Trophoblast cell (in vitro differentiated cells and primary cell): ENCODE results near the gene TAS2R20.
A peak's percentile ranks its signal among the peaks of the same experiment; 100 is the strongest.
"Not testable (repeated sequence)": the region's sequence is repeated elsewhere in the genome, so short reads cannot be mapped to it uniquely, and the experiment has no call there.

Experiments used
- DNase-seq, 2 donors: peaks; one replicate each; pipeline ENCODE4 v3.0.0-alpha.2; 2016
- H2AFZ ChIP-seq: 2 replicates; pipeline ENCODE4 v1.6.1; 2013; ENCODE audit warnings: low read length, moderate library complexity, mild to moderate bottlenecking; ENCODE audit not compliant: insufficient read depth, poor library complexity
- H2AK5ac ChIP-seq: 2 replicates; pipeline ENCODE4 v1.6.1; 2013; ENCODE audit warnings: mild to moderate bottlenecking, low read length
- H2BK120ac ChIP-seq: 2 replicates; pipeline ENCODE4 v1.6.1; 2013; ENCODE audit warnings: low read length, mild to moderate bottlenecking, moderate library complexity; ENCODE audit not compliant: insufficient read depth, poor library complexity
- H2BK12ac ChIP-seq: 2 replicates; pipeline ENCODE4 v1.6.1; 2013; ENCODE audit warnings: mild to moderate bottlenecking, low read length, moderate library complexity
- H2BK5ac ChIP-seq: 2 replicates; pipeline ENCODE4 v1.6.1; 2013; ENCODE audit warnings: low read length, low read depth, moderate library complexity, mild to moderate bottlenecking; ENCODE audit not compliant: poor library complexity
- H3K14ac ChIP-seq: 2 replicates; pipeline ENCODE4 v1.6.1; 2013; ENCODE audit warnings: mild to moderate bottlenecking, low read length
- H3K18ac ChIP-seq: 2 replicates; pipeline ENCODE4 v1.6.1; 2013; ENCODE audit warnings: mild to moderate bottlenecking, low read length
- H3K23ac ChIP-seq: 2 replicates; pipeline ENCODE4 v1.6.1; 2013; ENCODE audit warnings: low read length
- H3K27ac ChIP-seq: 2 replicates; pipeline ENCODE4 v1.5.1; 2013; ENCODE audit warnings: low read depth, mild to moderate bottlenecking, inconsistent platforms, low read length, moderate library complexity
- H3K27me3 ChIP-seq: 2 replicates; pipeline ENCODE4 v1.6.1; 2013; ENCODE audit warnings: inconsistent platforms, mild to moderate bottlenecking, low read length, moderate library complexity; ENCODE audit not compliant: insufficient read depth
- H3K36me3 ChIP-seq, 2 experiments: 1 replicate in 1 of 2; 2 replicates in 1 of 2; pipeline ENCODE4 v1.6.1; 2013; ENCODE audit warnings: low read length in 2 of 2, mild to moderate bottlenecking in 2 of 2, moderate library complexity in 1 of 2; ENCODE audit not compliant: insufficient read depth in 2 of 2, control insufficient read depth in 1 of 2
- H3K4ac ChIP-seq: 2 replicates; pipeline ENCODE4 v1.6.1; 2013; ENCODE audit warnings: low read depth, mild to moderate bottlenecking, low read length, moderate library complexity
- H3K4me1 ChIP-seq, 2 experiments: 1 replicate in 1 of 2; 2 replicates in 1 of 2; pipeline ENCODE4 v1.6.1; 2013; ENCODE audit warnings: low read length in 2 of 2, mild to moderate bottlenecking in 2 of 2, moderate library complexity in 1 of 2; ENCODE audit not compliant: insufficient read depth in 2 of 2, control insufficient read depth in 1 of 2
- H3K4me2 ChIP-seq: 2 replicates; pipeline ENCODE4 v1.6.1; 2013; ENCODE audit warnings: inconsistent platforms, mild to moderate bottlenecking, low read length, moderate library complexity
- H3K4me3 ChIP-seq: 2 replicates; pipeline ENCODE4 v1.5.1; 2013; ENCODE audit warnings: mild to moderate bottlenecking, low read depth, low read length, inconsistent platforms
- H3K79me1 ChIP-seq: one replicate; pipeline ENCODE4 v1.6.1; 2013; ENCODE audit warnings: low read length
- H3K79me2 ChIP-seq: 2 replicates; pipeline ENCODE4 v1.6.1; 2013; ENCODE audit warnings: low read length, mild to moderate bottlenecking; ENCODE audit not compliant: control insufficient read depth, insufficient read depth, poor library complexity
- H3K9ac ChIP-seq: 2 replicates; pipeline ENCODE4 v1.6.1; 2013; ENCODE audit warnings: mild to moderate bottlenecking, low read length
- H3K9me3 ChIP-seq: 2 replicates; pipeline ENCODE4 v1.6.1; 2013; ENCODE audit warnings: low read depth, mild to moderate bottlenecking, control low read depth, inconsistent platforms, low read length; ENCODE audit not compliant: insufficient read depth
- H4K12ac ChIP-seq: 2 replicates; pipeline ENCODE4 v1.6.1; 2013; ENCODE audit warnings: low read depth, mild to moderate bottlenecking, low read length, moderate library complexity
- H4K8ac ChIP-seq: 2 replicates; pipeline ENCODE4 v1.6.1; 2013; ENCODE audit warnings: low read depth, mild to moderate bottlenecking, low read length, moderate library complexity
- H4K91ac ChIP-seq: one replicate; pipeline ENCODE4 v1.6.1; 2013; ENCODE audit warnings: low read depth, mild to moderate bottlenecking, low read length, moderate library complexity
- WGBS: extraction: QIAGEN DNeasy Blood & Tissue Kit; methylation state at CpG from one replicate; pipeline ENCODE4 v1.1.7; 2013; ENCODE audit warnings: missing lambda C conversion rate; ENCODE audit not compliant: insufficient read length, insufficient coverage; ENCODE audit errors: extremely low coverage; 5-methylcytosine and 5-hydroxymethylcytosine counted together

The TAS2R20 gene

GRCh38 chr12:11033959-11034358 lies 35.9 kb upstream of the TAS2R20 start:
- not testable (repeated sequence) for H3K4me2 ChIP-seq, H3K9me3 ChIP-seq, H2BK12ac ChIP-seq, H4K91ac ChIP-seq, DNase-seq, H3K27ac ChIP-seq, H4K8ac ChIP-seq, H3K23ac ChIP-seq, H3K14ac ChIP-seq, H2AFZ ChIP-seq, H3K18ac ChIP-seq, H3K36me3 ChIP-seq, H2BK5ac ChIP-seq, H3K79me1 ChIP-seq, H3K4me1 ChIP-seq, H2BK120ac ChIP-seq, H3K9ac ChIP-seq, H3K4me3 ChIP-seq, H3K4ac ChIP-seq, H2AK5ac ChIP-seq, H3K79me2 ChIP-seq, H4K12ac ChIP-seq, H3K27me3 ChIP-seq
- no CpG with 5 or more reads among the region's 3 CpGs for WGBS

- H4K8ac ChIP-seq: no peak within 1 kb of the TSS
- no peak within 1 kb of the TSS for H2AFZ ChIP-seq
- H4K12ac ChIP-seq: no peak within 1 kb of the TSS
- H4K91ac ChIP-seq: no peak within 1 kb of the TSS
- no peaks in the 10 kb centered on the region for H3K4me1 ChIP-seq
- H2BK5ac ChIP-seq: no peak within 1 kb of the TSS
- no peak within 1 kb of the TSS for H2BK120ac ChIP-seq
- H3K18ac ChIP-seq: no peak within 1 kb of the TSS
- no peak within 1 kb of the TSS for H3K23ac ChIP-seq
- no peak within 1 kb of the TSS for H3K4me3 ChIP-seq
- no CpG with 5 or more reads among the region's 6 CpGs for WGBS
- no peaks in the 10 kb centered on the region for H3K79me2 ChIP-seq
- H3K4me2 ChIP-seq: no peak within 1 kb of the TSS
- no peak within 1 kb of the TSS for H3K9ac ChIP-seq
- peaks cover 0 to 3% of the 10 kb centered on the region in 2 experiments for H3K36me3 ChIP-seq
- H2BK12ac ChIP-seq: no peak within 1 kb of the TSS
- H3K14ac ChIP-seq: no peak within 1 kb of the TSS
- H3K27ac ChIP-seq: no peak within 1 kb of the TSS
- DNase-seq: no peak
- H2AK5ac ChIP-seq: no peak within 1 kb of the TSS
- H3K4ac ChIP-seq: no peak within 1 kb of the TSS
- no peaks in the 10 kb centered on the region for H3K79me1 ChIP-seq
- no peaks in the 10 kb centered on the region for H3K9me3 ChIP-seq
- no peaks in the 10 kb centered on the region for H3K27me3 ChIP-seq
These were observed 33.2 kb upstream of the TAS2R20 start, which contains the start of gene TAS2R31 for GRCh38 chr12:11031307-11031706. TAS2R31 (minus strand) TSS chr12:11031407; CDS start chr12:11031335, 72 bp downstream.

DNA sequence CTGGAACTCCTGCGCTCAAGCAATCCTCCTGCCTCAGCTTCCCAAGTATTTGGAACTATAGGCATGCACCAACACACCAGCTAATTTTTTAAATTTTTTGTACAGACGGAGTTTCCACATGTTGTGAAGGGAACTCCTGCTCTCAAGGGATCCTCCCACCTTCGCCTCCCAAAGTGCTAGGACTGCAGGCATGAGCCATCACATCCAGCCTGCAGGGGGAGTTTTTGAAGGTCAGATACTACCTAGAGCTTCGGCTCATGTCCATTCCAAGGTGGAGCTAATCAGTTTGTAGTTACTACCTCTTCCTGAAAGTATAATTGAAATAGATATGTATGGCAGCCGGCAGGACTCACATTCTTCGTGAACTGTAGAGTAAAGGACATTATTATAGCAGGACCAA lies 28.0 kb upstream of the TAS2R20 start:
- Histone ChIP-seq H3K79me1 (no peaks in the 10 kb centered on the region), H3K79me2 (no peaks in the 10 kb centered on the region), H2BK120ac (no peak overlapping the region), H3K4me1 (no peaks in the 10 kb centered on the region), H3K18ac (no peak overlapping the region), H3K36me3 (peaks cover 2 to 3% of the 10 kb centered on the region in 2 experiments), H2AFZ (no peak overlapping the region), H4K8ac (no peak overlapping the region), H2BK5ac (no peak overlapping the region), H2BK12ac (no peak overlapping the region), H3K9me3 (no peaks in the 10 kb centered on the region), H3K27ac (no peak overlapping the region), H3K27me3 (no peaks in the 10 kb centered on the region), H3K23ac (no peak overlapping the region), H3K4me2 (no peak overlapping the region), H4K91ac (no peak overlapping the region), H3K9ac (no peak overlapping the region), H3K14ac (no peak overlapping the region), H3K4me3 (no peak overlapping the region), H2AK5ac (no peak overlapping the region), H4K12ac (no peak overlapping the region), H3K4ac (no peak overlapping the region)
- DNase-seq: peak; percentile 69 to 84
- no CpG with 5 or more reads among the region's 6 CpGs for WGBS

- Histone ChIP-seq H3K18ac (no peak overlapping the region), H4K8ac (no peak overlapping the region), H4K12ac (no peak overlapping the region), H2BK12ac (no peak overlapping the region), H2BK5ac (no peak overlapping the region), H3K4ac (no peak overlapping the region), H2AK5ac (no peak overlapping the region), H3K4me2 (no peak overlapping the region), H3K27ac (no peak overlapping the region), H3K9ac (no peak overlapping the region), H3K23ac (no peak overlapping the region), H3K79me1 (no peaks in the 10 kb centered on the region), H3K9me3 (no peaks in the 10 kb centered on the region), H4K91ac (no peak overlapping the region), H3K4me1 (no peaks in the 10 kb centered on the region), H3K36me3 (peaks cover 2 to 3% of the 10 kb centered on the region in 2 experiments), H3K79me2 (no peaks in the 10 kb centered on the region), H3K27me3 (no peaks in the 10 kb centered on the region), H2BK120ac (no peak overlapping the region), H3K14ac (no peak overlapping the region), H3K4me3 (no peak overlapping the region), H2AFZ (no peak overlapping the region)
- WGBS: no CpG with 5 or more reads among the region's 2 CpGs
- DNase-seq: no peak
These were observed 25.3 kb upstream of the TAS2R20 start for GRCh38 chr12:11023387-11023786.
